NCI-H510A (cell line): ENCODE results near the gene M1AP.

Source experiments
- DNase-seq: peaks from one replicate; lab custom pipeline; 2025; lab: John Stamatoyannopoulos, UW

Gene M1AP

GRCh38 chr2:74546004-74546403 lies 102.1 kb downstream of the M1AP start:
- DNase-seq = no peak

DNA sequence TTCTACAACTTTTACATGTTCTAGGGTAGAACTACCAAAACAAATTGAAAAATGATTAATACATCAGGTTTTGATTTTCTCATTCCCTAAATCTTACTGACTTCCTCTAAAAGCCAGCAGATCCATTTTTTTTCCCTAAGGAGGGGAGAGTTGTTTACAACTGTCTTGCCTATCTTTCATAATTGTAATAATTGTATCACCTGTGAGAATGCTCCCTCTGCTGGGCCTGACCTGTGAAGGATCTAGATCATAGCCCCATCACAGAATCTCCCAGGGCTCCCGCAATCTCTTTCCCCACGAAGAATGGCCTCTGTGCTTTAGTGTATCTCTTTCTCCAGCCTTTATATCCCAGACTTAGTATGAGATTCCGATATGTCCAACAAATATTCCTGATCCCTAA lies 103.5 kb downstream of the M1AP start:
- no peak for DNase-seq

- DNase-seq = no peak
Observed at GRCh38 chr2:74542978-74543377, 105.2 kb downstream of the M1AP start.

DNA sequence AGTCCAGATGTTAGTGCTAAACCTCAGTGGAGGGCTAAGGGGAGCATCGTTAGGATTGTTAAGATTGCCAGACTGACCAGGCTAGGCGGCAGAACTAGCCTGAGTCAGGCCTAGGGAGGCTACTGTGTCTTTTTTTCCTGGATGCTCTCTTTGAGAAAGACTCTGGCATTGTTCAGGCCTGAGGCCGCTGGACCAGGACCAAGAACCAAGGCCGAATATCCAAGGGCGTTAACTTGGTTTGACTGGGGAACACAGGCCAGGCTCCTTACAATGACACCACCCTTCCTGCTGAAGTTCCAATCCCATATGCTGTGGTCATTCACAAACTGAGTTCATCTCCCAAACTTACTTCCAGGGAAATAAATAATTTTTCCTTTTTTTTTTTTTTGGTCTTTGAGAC lies 107.8 kb downstream of the M1AP start:
- DNase-seq = no peak

- no peak for DNase-seq
Observed at GRCh38 chr2:74538881-74539339, 109.2 kb downstream of the M1AP start.

DNA sequence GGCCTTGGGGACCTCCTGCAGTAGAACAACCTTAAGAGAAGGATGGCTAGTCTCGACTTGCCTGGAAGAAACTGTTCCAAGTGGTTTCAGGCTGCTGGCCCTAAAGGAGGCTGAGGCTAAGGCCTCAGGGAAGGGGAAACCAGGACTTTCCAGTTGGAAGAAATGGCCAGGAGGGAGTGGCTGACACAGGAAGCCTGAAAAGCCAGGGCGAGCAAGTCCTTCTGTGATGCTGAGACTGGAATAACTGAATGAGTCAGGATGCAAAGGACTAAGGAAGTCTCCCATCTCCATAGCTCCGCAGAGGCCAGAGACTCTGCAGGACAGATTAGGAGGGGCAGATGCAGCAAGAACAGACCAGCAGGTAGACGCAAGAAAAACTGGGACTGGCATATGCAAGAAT lies 111.0 kb downstream of the M1AP start:
- DNase-seq = no peak

DNA sequence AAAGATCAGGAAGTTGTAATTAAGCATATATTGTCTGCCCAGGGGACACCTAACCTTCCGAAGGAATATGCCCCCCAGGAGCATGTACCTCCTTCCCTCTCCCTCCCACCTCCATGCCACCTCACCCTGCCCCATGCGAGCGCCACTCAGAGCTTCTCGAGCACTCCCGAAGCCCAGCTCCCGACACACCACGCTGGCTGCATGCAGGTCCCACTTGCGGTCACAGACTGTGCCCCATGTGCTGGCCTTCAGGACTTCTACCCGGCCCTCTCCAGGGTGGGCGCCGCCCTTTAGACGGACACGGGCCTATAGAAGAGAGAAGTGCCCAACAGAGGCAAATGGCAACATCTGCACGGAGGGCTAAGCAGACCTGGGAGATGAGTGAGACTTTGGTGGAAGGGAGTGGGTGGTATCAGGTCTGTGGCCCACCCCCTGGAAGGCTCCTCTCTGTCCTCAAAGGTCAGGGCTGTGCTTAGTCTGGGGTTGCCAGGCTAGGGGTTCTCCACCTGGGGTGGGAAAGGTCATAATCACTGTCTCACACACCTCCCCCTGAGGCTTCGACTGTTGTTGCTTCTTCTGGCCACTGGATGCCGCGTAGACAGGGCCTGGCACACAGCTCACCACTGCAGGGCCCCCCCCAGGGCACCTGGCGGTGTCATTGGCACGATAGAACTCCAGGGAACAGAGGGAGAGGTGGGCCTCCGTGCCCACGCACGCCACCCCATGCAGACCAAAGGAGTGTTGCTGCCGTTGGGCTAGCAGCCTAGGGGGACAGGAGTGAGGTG lies 111.8 kb downstream of the M1AP start:
- no peak for DNase-seq

- DNase-seq = no peak
Observed at GRCh38 chr2:74535440-74535965, 112.6 kb downstream of the M1AP start.

DNA sequence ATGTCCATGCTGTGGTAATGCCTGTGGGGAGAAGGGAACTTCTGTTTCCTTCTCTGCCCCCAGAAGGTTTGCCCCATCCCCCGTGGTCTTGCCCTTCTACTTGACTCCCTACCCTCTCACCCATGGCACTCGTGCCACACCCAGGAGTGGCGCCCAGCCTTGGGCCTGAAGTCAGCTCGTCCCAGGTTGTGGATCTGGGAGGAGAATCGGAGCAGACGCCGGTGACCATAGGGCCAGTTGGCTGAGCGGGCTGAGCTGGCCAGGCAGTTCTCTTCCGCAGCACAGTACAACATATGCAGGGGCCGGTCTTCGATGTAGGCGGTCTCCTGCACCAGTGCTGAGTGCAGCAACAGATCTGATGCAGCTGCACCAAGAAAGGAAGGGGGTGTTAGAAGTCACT lies 113.7 kb downstream of the M1AP start:
- no peak for DNase-seq

DNA sequence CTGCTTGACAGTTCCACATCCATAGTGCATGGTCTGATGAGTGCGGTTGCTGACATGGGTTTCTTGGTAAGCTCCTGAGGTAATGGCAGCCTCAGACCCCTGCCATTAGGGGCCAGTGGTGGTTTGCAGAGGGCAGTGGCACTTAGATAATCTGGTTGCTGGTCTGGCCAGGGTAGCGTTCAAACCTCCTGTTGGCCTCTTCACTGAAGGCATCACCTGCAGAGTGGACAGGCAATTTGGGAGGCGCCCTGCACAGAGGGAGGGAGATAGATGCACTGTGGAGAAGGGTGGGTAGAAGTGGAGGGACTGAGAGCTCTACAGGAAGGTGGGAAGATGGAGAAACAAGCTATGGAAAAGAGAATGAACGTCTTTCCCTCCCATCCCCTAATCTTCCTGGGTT lies 114.7 kb downstream of the M1AP start:
- DNase-seq = no peak

DNA sequence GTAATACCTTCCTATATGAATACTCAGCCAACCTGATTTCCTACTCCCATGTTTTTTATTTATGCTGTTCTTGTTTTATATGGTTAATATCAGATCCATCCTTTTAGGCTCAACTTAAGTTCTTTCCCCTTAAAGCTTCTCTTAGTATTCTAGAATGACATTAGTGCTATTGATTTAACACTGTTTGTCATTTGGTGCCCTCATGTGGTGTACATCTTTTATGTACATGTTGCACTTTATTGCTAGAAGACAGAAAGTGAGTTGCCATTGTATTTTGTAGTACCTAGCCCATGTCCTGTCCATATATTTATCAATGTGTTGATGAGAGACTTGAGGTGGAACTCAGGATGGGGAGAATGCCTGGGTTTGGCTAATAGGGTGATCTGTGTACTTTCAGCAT lies 115.9 kb downstream of the M1AP start:
- no peak for DNase-seq

- DNase-seq = no peak
Observed at GRCh38 chr2:74531666-74532065, 116.5 kb downstream of the M1AP start.

- no peak for DNase-seq
Observed at GRCh38 chr2:74530239-74531187, 117.6 kb downstream of the M1AP start.

GRCh38 chr2:74529357-74530238 lies 118.5 kb downstream of the M1AP start, which contains the start of the genes AUP1 and HTRA2:
Gene AUP1 (minus strand): TSS chr2:74529706. CDS start chr2:74529629, 77 bp downstream.
Gene HTRA2 (plus strand): TSS chr2:74529933. CDS start chr2:74530007, 74 bp downstream.
- peak; percentile 98 for DNase-seq

- DNase-seq = no peak
Observed at GRCh38 chr2:74528600-74529356, 119.4 kb downstream of the M1AP start.

GRCh38 chr2:74527741-74528140 lies 120.4 kb downstream of the M1AP start:
- no peak for DNase-seq

- no peak for DNase-seq
Observed at GRCh38 chr2:74526649-74527230, 121.4 kb downstream of the M1AP start.

GRCh38 chr2:74525717-74526648 lies 122.1 kb downstream of the M1AP start, which contains the start of gene DQX1:
Gene DQX1 (minus strand): TSS chr2:74526231. CDS start chr2:74525729, 502 bp downstream.
- DNase-seq = no peak
